Hepatocyte (in vitro differentiated cells): ENCODE results near the gene CDKL5.

Experiments used
- EZH2 ChIP-seq: fragments of 200-600 bp; sonication (generic); IDR thresholded peaks from 2 replicates; pipeline ENCODE4 v1.6.1; 2016; ENCODE audit warnings: antibody characterized with exemption, mild to moderate bottlenecking, borderline replicate concordance
- TF ChIP-seq, protein P1 (sequence below): fragments of 200-600 bp; sonication (generic); IDR thresholded peaks from 2 replicates; pipeline ENCODE4 v1.5.1; 2016; ENCODE audit warnings: antibody characterized with exemption, mild to moderate bottlenecking; ENCODE audit not compliant: poor library complexity

DNA sequence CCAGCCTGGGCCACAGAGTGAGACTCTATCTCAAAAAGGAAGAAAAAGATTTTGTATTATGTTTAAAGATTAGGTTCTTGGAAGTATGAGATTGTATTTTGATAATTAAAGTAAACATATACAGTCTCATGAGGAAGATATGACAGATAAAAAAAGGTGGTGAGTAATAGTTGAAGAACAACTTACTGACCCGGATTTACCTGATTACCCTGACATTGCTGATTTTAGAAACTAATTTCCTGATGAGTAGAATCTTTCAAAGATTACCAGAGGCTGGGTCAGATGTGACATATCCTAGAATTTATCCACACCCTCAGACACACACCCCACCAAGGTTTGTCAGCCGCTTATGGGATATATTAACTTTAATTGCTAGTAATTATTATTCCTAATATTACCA lies 9.5 kb downstream of the CDKL5 start:
- TF ChIP-seq, protein P1, sequence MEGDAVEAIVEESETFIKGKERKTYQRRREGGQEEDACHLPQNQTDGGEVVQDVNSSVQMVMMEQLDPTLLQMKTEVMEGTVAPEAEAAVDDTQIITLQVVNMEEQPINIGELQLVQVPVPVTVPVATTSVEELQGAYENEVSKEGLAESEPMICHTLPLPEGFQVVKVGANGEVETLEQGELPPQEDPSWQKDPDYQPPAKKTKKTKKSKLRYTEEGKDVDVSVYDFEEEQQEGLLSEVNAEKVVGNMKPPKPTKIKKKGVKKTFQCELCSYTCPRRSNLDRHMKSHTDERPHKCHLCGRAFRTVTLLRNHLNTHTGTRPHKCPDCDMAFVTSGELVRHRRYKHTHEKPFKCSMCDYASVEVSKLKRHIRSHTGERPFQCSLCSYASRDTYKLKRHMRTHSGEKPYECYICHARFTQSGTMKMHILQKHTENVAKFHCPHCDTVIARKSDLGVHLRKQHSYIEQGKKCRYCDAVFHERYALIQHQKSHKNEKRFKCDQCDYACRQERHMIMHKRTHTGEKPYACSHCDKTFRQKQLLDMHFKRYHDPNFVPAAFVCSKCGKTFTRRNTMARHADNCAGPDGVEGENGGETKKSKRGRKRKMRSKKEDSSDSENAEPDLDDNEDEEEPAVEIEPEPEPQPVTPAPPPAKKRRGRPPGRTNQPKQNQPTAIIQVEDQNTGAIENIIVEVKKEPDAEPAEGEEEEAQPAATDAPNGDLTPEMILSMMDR: no peak
- TF ChIP-seq EZH2: no peak
